ENCODE results near the gene COPS4.
"Not testable (repeated sequence)": the region's sequence is repeated elsewhere in the genome, so short reads cannot be mapped to it uniquely, and the experiment has no call there.

The COPS4 gene

GRCh38 chr4:83083925-83084475 lies 49.0 kb downstream of the COPS4 start:
- DNase-seq (ENCODE audit: low read depth in 2 of 2) = no peak

GRCh38 chr4:83084956-83085355 lies 50.0 kb downstream of the COPS4 start:
- DNase-seq (ENCODE audit: low read depth in 2 of 2) = not testable (repeated sequence)

- no peak for DNase-seq (ENCODE audit: low read depth in 2 of 2)
These were observed 54.6 kb downstream of the COPS4 start for GRCh38 chr4:83089410-83090157.

- no peak for DNase-seq (ENCODE audit: low read depth in 2 of 2)
These were observed 58.2 kb downstream of the COPS4 start for GRCh38 chr4:83093060-83093640.

- no peak for DNase-seq (ENCODE audit: low read depth in 2 of 2)
These were observed 61.4 kb downstream of the COPS4 start for GRCh38 chr4:83096397-83096796.

- no peak for DNase-seq (ENCODE audit: low read depth in 2 of 2)
These were observed 70.0 kb downstream of the COPS4 start for GRCh38 chr4:83104991-83105390.

GRCh38 chr4:83107631-83108030 lies 72.6 kb downstream of the COPS4 start:
- no peak for DNase-seq (ENCODE audit: low read depth in 2 of 2)

GRCh38 chr4:83108101-83108861 lies 73.3 kb downstream of the COPS4 start:
- DNase-seq (ENCODE audit: low read depth in 2 of 2) = no peak

- DNase-seq (ENCODE audit: low read depth in 2 of 2) = no peak
These were observed 74.7 kb downstream of the COPS4 start for GRCh38 chr4:83109480-83110222.

- DNase-seq (ENCODE audit: low read depth in 2 of 2) = peak; percentile 69 to 80
These were observed 75.4 kb downstream of the COPS4 start for GRCh38 chr4:83110223-83110945.

GRCh38 chr4:83110970-83111750 lies 76.2 kb downstream of the COPS4 start:
- DNase-seq (ENCODE audit: low read depth in 2 of 2) = no peak

- DNase-seq (ENCODE audit: low read depth in 2 of 2) = not testable (repeated sequence)
These were observed 76.8 kb downstream of the COPS4 start for GRCh38 chr4:83111751-83112141.

- no peak for DNase-seq (ENCODE audit: low read depth in 2 of 2)
These were observed 77.2 kb downstream of the COPS4 start for GRCh38 chr4:83112231-83112630.

GRCh38 chr4:83112678-83113428 lies 77.9 kb downstream of the COPS4 start:
- DNase-seq (ENCODE audit: low read depth in 2 of 2) = no peak

GRCh38 chr4:83113429-83113786 lies 78.4 kb downstream of the COPS4 start:
- DNase-seq (ENCODE audit: low read depth in 2 of 2) = no peak

GRCh38 chr4:83114576-83114975 lies 79.6 kb downstream of the COPS4 start, which contains the start of gene PLAC8:
Gene PLAC8 (minus strand): TSS chr4:83114729. CDS start chr4:83107921, 6,808 bp downstream.
- DNase-seq (ENCODE audit: low read depth in 2 of 2) = no peak

GRCh38 chr4:83115000-83115399 lies 80.0 kb downstream of the COPS4 start:
- DNase-seq (ENCODE audit: low read depth in 2 of 2) = no peak

- no peak for DNase-seq (ENCODE audit: low read depth in 2 of 2)
These were observed 80.8 kb downstream of the COPS4 start for GRCh38 chr4:83115656-83116285.

GRCh38 chr4:83118869-83119268 lies 83.9 kb downstream of the COPS4 start:
- no peak for DNase-seq (ENCODE audit: low read depth in 2 of 2)

All from activated CD8-positive, alpha-beta memory T cell treated with anti-CD3 and anti-CD28 coated beads for 4 hours (primary cell).